ES-I3 (cell line): Measurements from ENCODE around the gene PCNP.
"Not testable (repeated sequence)": the region's sequence is repeated elsewhere in the genome, so short reads cannot be mapped to it uniquely, and the experiment has no call there.

Experiments
- H3K36me3 ChIP-seq: 2 replicates; pipeline ENCODE4 v1.6.1; 2013; ENCODE audit warnings: mild to moderate bottlenecking, low read length, control low read depth, moderate library complexity; ENCODE audit not compliant: insufficient read depth
- H3K4me1 ChIP-seq: 2 replicates; pipeline ENCODE4 v1.6.1; 2013; ENCODE audit warnings: mild to moderate bottlenecking, control low read depth, low read length; ENCODE audit not compliant: insufficient read depth
- H3K9ac ChIP-seq: 2 replicates; pipeline ENCODE4 v1.6.1; 2013; ENCODE audit warnings: low read depth, mild to moderate bottlenecking, low read length, moderate library complexity
- H3K9me3 ChIP-seq: 2 replicates; pipeline ENCODE4 v1.6.1; 2013; ENCODE audit warnings: mild to moderate bottlenecking, low read length, moderate library complexity; ENCODE audit not compliant: control insufficient read depth, insufficient read depth

Gene PCNP

GRCh38 chr3:101548527-101549105 is 25.4 kb upstream of the PCNP start:
- H3K4me1 ChIP-seq: 0 out of 2 replicates have a peak, but pooled peaks cover 5% of the 10 kb centered on the region
- no peaks in the 10 kb centered on the region for H3K36me3 ChIP-seq
- H3K9ac ChIP-seq: no peak overlapping the region
- H3K9me3 ChIP-seq: peaks cover 10% of the 10 kb centered on the region

- H3K36me3 ChIP-seq: no peaks in the 10 kb centered on the region
- H3K9me3 ChIP-seq: peaks cover 11% of the 10 kb centered on the region
- no peak overlapping the region for H3K9ac ChIP-seq
- H3K4me1 ChIP-seq: no peaks in the 10 kb centered on the region
Measured at GRCh38 chr3:101549473-101549872, 24.5 kb upstream of the PCNP start.

GRCh38 chr3:101551359-101552081 is 22.5 kb upstream of the PCNP start:
- H3K9ac ChIP-seq, H3K36me3 ChIP-seq, H3K4me1 ChIP-seq: not testable (repeated sequence)
- peaks cover 11% of the 10 kb centered on the region for H3K9me3 ChIP-seq

GRCh38 chr3:101553381-101553780 is 20.6 kb upstream of the PCNP start:
- H3K9me3 ChIP-seq: peaks cover 11% of the 10 kb centered on the region
- not testable (repeated sequence) for H3K36me3 ChIP-seq, H3K4me1 ChIP-seq, H3K9ac ChIP-seq

- Histone ChIP-seq H3K9me3 (peaks cover 6% of the 10 kb centered on the region), H3K36me3 (no peaks in the 10 kb centered on the region), H3K9ac (no peak overlapping the region), H3K4me1 (peaks cover 6% of the 10 kb centered on the region)
Measured at GRCh38 chr3:101556064-101556463, 17.9 kb upstream of the PCNP start.

GRCh38 chr3:101561630-101562328 is 12.2 kb upstream of the PCNP start, which contains the start of gene TRMT10C:
Gene TRMT10C (plus strand): TSS chr3:101561868. CDS start chr3:101564782, 2,914 bp downstream.
- H3K9me3 ChIP-seq: no peaks in the 10 kb centered on the region
- peaks cover 1% of the 10 kb centered on the region for H3K4me1 ChIP-seq
- peak within 1 kb of the TSS; percentile 81 for H3K9ac ChIP-seq
- peaks cover 12% of the 10 kb centered on the region for H3K36me3 ChIP-seq

- peaks cover 4% of the 10 kb centered on the region; the same call in 1 of the 2 replicates for H3K4me1 ChIP-seq
- no peaks in the 10 kb centered on the region for H3K9me3 ChIP-seq
- H3K36me3 ChIP-seq: peaks cover 12% of the 10 kb centered on the region
- H3K9ac ChIP-seq: no peak overlapping the region
Measured at GRCh38 chr3:101567528-101568317, 6.3 kb upstream of the PCNP start.

GRCh38 chr3:101571028-101571895 is 2.7 kb upstream of the PCNP start:
- H3K4me1 ChIP-seq: peaks cover 4% of the 10 kb centered on the region; the same call in 1 of the 2 replicates
- no peak overlapping the region for H3K9ac ChIP-seq
- H3K36me3 ChIP-seq: peaks cover 4% of the 10 kb centered on the region; the same call in 1 of the 2 replicates
- H3K9me3 ChIP-seq: no peaks in the 10 kb centered on the region

GRCh38 chr3:101574388-101575112 is 570 bp downstream of the PCNP start:
- H3K9me3 ChIP-seq: no peaks in the 10 kb centered on the region
- H3K9ac ChIP-seq: peak overlapping the region; percentile 88
- H3K36me3 ChIP-seq: peaks cover 2% of the 10 kb centered on the region; the same call in 1 of the 2 replicates
- H3K4me1 ChIP-seq: peaks cover 4% of the 10 kb centered on the region; the same call in 1 of the 2 replicates

- Histone ChIP-seq H3K4me1 (no peaks in the 10 kb centered on the region), H3K9ac (no peak overlapping the region), H3K36me3 (peaks cover 6% of the 10 kb centered on the region; the same call in 1 of the 2 replicates), H3K9me3 (no peaks in the 10 kb centered on the region)
Measured at GRCh38 chr3:101577286-101577685, 3.3 kb downstream of the PCNP start.

GRCh38 chr3:101588616-101589015 is 14.6 kb downstream of the PCNP start:
- Histone ChIP-seq H3K4me1 (no peaks in the 10 kb centered on the region), H3K9me3 (no peaks in the 10 kb centered on the region), H3K36me3 (peaks cover 12% of the 10 kb centered on the region), H3K9ac (no peak overlapping the region)

GRCh38 chr3:101591071-101591470 is 17.1 kb downstream of the PCNP start:
- Histone ChIP-seq H3K4me1 (no peaks in the 10 kb centered on the region), H3K9ac (no peak overlapping the region), H3K9me3 (no peaks in the 10 kb centered on the region), H3K36me3 (peaks cover 12% of the 10 kb centered on the region)

GRCh38 chr3:101602731-101603130 is 28.8 kb downstream of the PCNP start:
- no peaks in the 10 kb centered on the region for H3K36me3 ChIP-seq
- H3K9ac ChIP-seq: no peak overlapping the region
- H3K4me1 ChIP-seq: no peaks in the 10 kb centered on the region
- H3K9me3 ChIP-seq: no peaks in the 10 kb centered on the region
